ENCODE results near the gene TAX1BP3. TPM values are rescaled to one million over a fixed set of nuclear protein-coding genes. Genes with fewer than 3 reads are reported as not detected.

The TAX1BP3 gene
- total RNA-seq, 1 donor from 2014 or later = 242 TPM

GRCh38 chr17:3647769-3648555, 20.4 kb downstream of the TAX1BP3 start:
- peaks cover 4% of the 10 kb centered on the region for H3K36me3 Mint-ChIP-seq (ENCODE audit: low read depth)
- no peak overlapping the region for H3K4me3 Mint-ChIP-seq (ENCODE audit: unreplicated experiment)
- peak; percentile 76 for TF ChIP-seq CTCF (IDR thresholded peaks at IDR 0.05)
- no peaks in the 10 kb centered on the region for H3K4me1 Mint-ChIP-seq (ENCODE audit: low read depth)
- no peaks in the 10 kb centered on the region for H3K27me3 Mint-ChIP-seq (ENCODE audit: low read depth)
- no peak for DNase-seq (ENCODE audit: low spot score)
- H3K27ac Mint-ChIP-seq (ENCODE audit: unreplicated experiment) = peak overlapping the region; percentile 57
- H3K9me3 Mint-ChIP-seq (ENCODE audit: low read depth) = no peaks in the 10 kb centered on the region

- no peak for DNase-seq (ENCODE audit: low spot score)
- Mint-ChIP-seq H3K9me3 (ENCODE audit: low read depth) (no peaks in the 10 kb centered on the region), H3K36me3 (ENCODE audit: low read depth) (peaks cover 4% of the 10 kb centered on the region), H3K27ac (ENCODE audit: unreplicated experiment) (no peak overlapping the region), H3K4me1 (ENCODE audit: low read depth) (no peaks in the 10 kb centered on the region), H3K4me3 (ENCODE audit: unreplicated experiment) (no peak overlapping the region), H3K27me3 (ENCODE audit: low read depth) (no peaks in the 10 kb centered on the region)
- no peak for TF ChIP-seq CTCF (IDR thresholded peaks at IDR 0.05)
These were observed 21.1 kb downstream of the TAX1BP3 start for GRCh38 chr17:3647251-3647650.

- peaks cover 2% of the 10 kb centered on the region for H3K4me1 Mint-ChIP-seq (ENCODE audit: low read depth)
- no peak overlapping the region for H3K27ac Mint-ChIP-seq (ENCODE audit: unreplicated experiment)
These were observed 23.1 kb downstream of the TAX1BP3 start for GRCh38 chr17:3645310-3645709.

GRCh38 chr17:3643889-3644349, 24.5 kb downstream of the TAX1BP3 start:
- no peak overlapping the region for H3K27ac Mint-ChIP-seq (ENCODE audit: unreplicated experiment)
- H3K4me3 Mint-ChIP-seq (ENCODE audit: unreplicated experiment) = no peak overlapping the region
- H3K4me1 Mint-ChIP-seq (ENCODE audit: low read depth) = peaks cover 9% of the 10 kb centered on the region
- DNase-seq (ENCODE audit: low spot score) = no peak
- no peaks in the 10 kb centered on the region for H3K27me3 Mint-ChIP-seq (ENCODE audit: low read depth)
- no peak for TF ChIP-seq CTCF (IDR thresholded peaks at IDR 0.05)
- H3K9me3 Mint-ChIP-seq (ENCODE audit: low read depth) = no peaks in the 10 kb centered on the region
- H3K36me3 Mint-ChIP-seq (ENCODE audit: low read depth) = peaks cover 4% of the 10 kb centered on the region

More at GRCh38 chr17:3645310-3645709, 23.1 kb downstream of the TAX1BP3 start:
- no peak for TF ChIP-seq CTCF (IDR thresholded peaks at IDR 0.05)
- H3K9me3 Mint-ChIP-seq (ENCODE audit: low read depth) = no peaks in the 10 kb centered on the region
- no peak for DNase-seq (ENCODE audit: low spot score)
- peaks cover 4% of the 10 kb centered on the region for H3K36me3 Mint-ChIP-seq (ENCODE audit: low read depth)
- no peak overlapping the region for H3K4me3 Mint-ChIP-seq (ENCODE audit: unreplicated experiment)
- H3K27me3 Mint-ChIP-seq (ENCODE audit: low read depth) = no peaks in the 10 kb centered on the region

- no peak for TF ChIP-seq CTCF (IDR thresholded peaks at IDR 0.05)
- DNase-seq (ENCODE audit: low spot score) = no peak
- Mint-ChIP-seq H3K9me3 (ENCODE audit: low read depth) (no peaks in the 10 kb centered on the region), H3K4me1 (ENCODE audit: low read depth) (peaks cover 18% of the 10 kb centered on the region), H3K36me3 (ENCODE audit: low read depth) (peaks cover 4% of the 10 kb centered on the region), H3K27me3 (ENCODE audit: low read depth) (no peaks in the 10 kb centered on the region), H3K27ac (ENCODE audit: unreplicated experiment) (no peak overlapping the region), H3K4me3 (ENCODE audit: unreplicated experiment) (no peak overlapping the region)
These were observed 26.5 kb downstream of the TAX1BP3 start for GRCh38 chr17:3641717-3642486.

Measured in chondrocyte (in vitro differentiated cells).